ENCODE data around the gene SDK1. TPM values are rescaled to one million over a fixed set of nuclear protein-coding genes. Genes with fewer than 3 reads are reported as not detected.

Gene SDK1
- total and polyA plus RNA-seq, 2 donors (not counting 3 experiments of a cell fraction or from before 2014, with no cell fraction given) = 1.6 to 3.9 TPM

DNA sequence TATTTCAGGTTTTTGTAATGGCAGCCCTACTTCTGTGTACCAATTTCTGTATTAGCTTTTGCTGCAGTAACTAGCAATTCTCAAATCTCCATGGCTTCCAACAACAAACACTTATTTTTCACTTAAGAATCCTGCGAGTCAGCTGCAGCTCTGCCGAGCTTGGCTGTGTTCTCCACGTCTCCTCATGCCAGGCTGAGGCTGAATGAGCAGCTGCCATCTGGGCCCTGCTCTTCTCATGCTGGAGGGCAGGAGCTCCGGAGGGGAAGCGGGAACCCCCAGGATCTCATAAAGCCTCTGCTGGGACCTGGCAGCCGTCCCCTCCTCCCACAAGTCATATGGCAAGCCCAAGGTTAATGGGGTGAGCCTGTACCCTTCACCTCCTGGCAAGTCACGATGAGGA lies 591.1 kb downstream of the SDK1 start:
- H3K9me1 ChIP-seq (replicated peaks; ENCODE audit: control insufficient read depth, extremely low read depth, insufficient read depth, low read length) = no peaks in the 10 kb centered on the region
- no peaks in the 10 kb centered on the region for H4K20me1 ChIP-seq (replicated peaks; ENCODE audit: control insufficient read depth, extremely low read depth, insufficient read depth, low read length)
- TF ChIP-seq, protein P1, sequence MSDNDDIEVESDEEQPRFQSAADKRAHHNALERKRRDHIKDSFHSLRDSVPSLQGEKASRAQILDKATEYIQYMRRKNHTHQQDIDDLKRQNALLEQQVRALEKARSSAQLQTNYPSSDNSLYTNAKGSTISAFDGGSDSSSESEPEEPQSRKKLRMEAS (IDR thresholded peaks at IDR 0.05; ENCODE audit: insufficient read depth, insufficient read length) = no peak
- TF ChIP-seq MYC (IDR thresholded peaks at IDR 0.05; ENCODE audit: low read depth, low read length) (no peak), POLR2A (IDR thresholded peaks at IDR 0.05; ENCODE audit: low read depth, low read length) (no peak), GATA2 (IDR thresholded peaks at IDR 0.05; ENCODE audit: insufficient read depth, insufficient read length, low read depth, low read length) (no peak), FOS (IDR thresholded peaks at IDR 0.05; ENCODE audit: borderline replicate concordance, insufficient read depth, low read length) (no peak), POLR2AphosphoS5 (IDR thresholded peaks at IDR 0.05; ENCODE audit: insufficient read depth, low read depth, low read length) (no peak)
- no peak overlapping the region for H3K4me3 ChIP-seq (replicated peaks in 1 of 3; ENCODE audit: insufficient read depth in 1 of 3, low read depth in 1 of 3, low read length in 3 of 3)
- ChIA-PET CTCF (no interaction called here), POLR2A (no interaction called here)
- no peak overlapping the region for H2AFZ ChIP-seq (ENCODE audit: low read depth, low read length)
- no peaks in the 10 kb centered on the region for H3K9me3 ChIP-seq (replicated peaks; ENCODE audit: control insufficient read depth, insufficient read depth, low read length)
- no peak overlapping the region for H3K9ac ChIP-seq (replicated peaks; ENCODE audit: extremely low read depth, insufficient read depth, low read length)
- no peak overlapping the region for H3K27ac ChIP-seq (ENCODE audit: insufficient read depth, low read depth, low read length)
- no TSS peak for BruUV-seq (replicated peaks)
- H3K4me1 ChIP-seq (ENCODE audit: control insufficient read depth, extremely low read depth, insufficient read depth, low read length) = no peaks in the 10 kb centered on the region
- no peaks in the 10 kb centered on the region for H3K27me3 ChIP-seq (ENCODE audit: control insufficient read depth in 2 of 2, insufficient read depth in 2 of 2, low read length in 2 of 2)
- FAIRE-seq (no peak), DNase-seq (ENCODE audit: low read depth, low spot score) (no peak)
- H3K36me3 ChIP-seq (ENCODE audit: control insufficient read depth in 2 of 2, extremely low read depth in 1 of 2, insufficient read depth in 2 of 2, low read length in 2 of 2) = no peaks in the 10 kb centered on the region
- dilution Hi-C loops (cut with MboI; ENCODE audit: extremely low pct_ligation_motif_present, low sequenced_read_pairs) (no loop called here), intact Hi-C loops (cut with micrococcal nuclease) (no loop called here)
- H3K79me2 ChIP-seq (ENCODE audit: control insufficient read depth, insufficient read depth, low read length) = no peaks in the 10 kb centered on the region
- no peak overlapping the region for H3K4me2 ChIP-seq (ENCODE audit: insufficient read depth, low read length)

DNA sequence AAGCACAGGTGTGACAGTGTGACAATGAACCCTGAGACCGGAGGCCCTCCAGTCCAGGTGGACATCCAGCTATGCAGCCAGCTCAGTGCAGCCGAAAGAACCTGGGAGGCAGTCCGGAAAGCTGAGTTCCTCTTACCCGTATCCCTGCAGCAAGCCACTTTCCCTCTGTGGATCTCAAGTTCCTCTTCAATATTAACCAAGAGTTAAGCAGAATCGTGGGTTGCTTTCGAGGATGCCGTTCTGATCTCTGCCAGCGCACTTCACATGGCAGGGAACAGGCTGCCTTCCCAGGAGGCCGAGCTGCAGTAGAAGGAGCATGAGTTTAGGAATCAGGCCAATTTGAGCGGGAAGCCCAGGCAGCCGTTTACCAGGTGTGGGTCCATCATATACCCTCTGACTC lies 591.6 kb downstream of the SDK1 start:
- Histone ChIP-seq H3K36me3 (ENCODE audit: control insufficient read depth in 2 of 2, extremely low read depth in 1 of 2, insufficient read depth in 2 of 2, low read length in 2 of 2) (no peaks in the 10 kb centered on the region), H3K9ac (replicated peaks; ENCODE audit: extremely low read depth, insufficient read depth, low read length) (no peak overlapping the region), H3K4me1 (ENCODE audit: control insufficient read depth, extremely low read depth, insufficient read depth, low read length) (no peaks in the 10 kb centered on the region), H3K9me1 (replicated peaks; ENCODE audit: control insufficient read depth, extremely low read depth, insufficient read depth, low read length) (no peaks in the 10 kb centered on the region), H3K4me2 (ENCODE audit: insufficient read depth, low read length) (no peak overlapping the region), H2AFZ (ENCODE audit: low read depth, low read length) (no peak overlapping the region), H3K9me3 (replicated peaks; ENCODE audit: control insufficient read depth, insufficient read depth, low read length) (no peaks in the 10 kb centered on the region), H3K27ac (ENCODE audit: insufficient read depth, low read depth, low read length) (no peak overlapping the region), H4K20me1 (replicated peaks; ENCODE audit: control insufficient read depth, extremely low read depth, insufficient read depth, low read length) (no peaks in the 10 kb centered on the region), H3K79me2 (ENCODE audit: control insufficient read depth, insufficient read depth, low read length) (no peaks in the 10 kb centered on the region), H3K27me3 (ENCODE audit: control insufficient read depth in 2 of 2, insufficient read depth in 2 of 2, low read length in 2 of 2) (no peaks in the 10 kb centered on the region), H3K4me3 (replicated peaks in 1 of 3; ENCODE audit: insufficient read depth in 1 of 3, low read depth in 1 of 3, low read length in 3 of 3) (no peak overlapping the region)
- no peak for DNase-seq (ENCODE audit: low read depth, low spot score)
- intact Hi-C loops (cut with micrococcal nuclease) (no loop called here), dilution Hi-C loops (cut with MboI; ENCODE audit: extremely low pct_ligation_motif_present, low sequenced_read_pairs) (no loop called here)
- TF ChIP-seq GATA2 (IDR thresholded peaks at IDR 0.05; ENCODE audit: insufficient read depth, insufficient read length, low read depth, low read length) = no peak
- no peak for TF ChIP-seq EZH2 (IDR thresholded peaks at IDR 0.05; ENCODE audit: borderline replicate concordance, low read depth, low read length, severe bottlenecking)
- TF ChIP-seq MYC (IDR thresholded peaks at IDR 0.05; ENCODE audit: low read depth, low read length) = no peak
- TF ChIP-seq POLR2AphosphoS5 (IDR thresholded peaks at IDR 0.05; ENCODE audit: insufficient read depth, low read depth, low read length) = no peak
- TF ChIP-seq FOS (IDR thresholded peaks at IDR 0.05; ENCODE audit: borderline replicate concordance, insufficient read depth, low read length) = no peak
- no peak for TF ChIP-seq POLR2A (IDR thresholded peaks at IDR 0.05; ENCODE audit: low read depth, low read length)
- TF ChIP-seq, protein P1 (IDR thresholded peaks at IDR 0.05; ENCODE audit: insufficient read depth, insufficient read length) = no peak
- no peak for FAIRE-seq
- ChIA-PET CTCF (no interaction called here), POLR2A (no interaction called here)
- BruUV-seq (replicated peaks) = no TSS peak

All from endothelial cell of umbilical vein (primary cell).